Fibroblast of mammary gland (primary cell): ENCODE measurements around the gene BTNL9.

Experiments used
- DNase-seq: peaks from one replicate; pipeline ENCODE4 v3.0.0-alpha.2; 2010; ENCODE audit warnings: low read depth
- H3K4me3 ChIP-seq: 2 replicates; pipeline ENCODE4 v1.5.1; 2011; ENCODE audit warnings: low read depth, mild to moderate bottlenecking, low read length, moderate library complexity; ENCODE audit not compliant: control insufficient read depth
- TF ChIP-seq, protein P1 (sequence below): conservative IDR thresholded peaks from 2 replicates; pipeline ENCODE4 v1.5.1; 2011; ENCODE audit warnings: low read depth, low read length, inconsistent platforms; ENCODE audit not compliant: control insufficient read depth, insufficient read depth

The BTNL9 gene

DNA sequence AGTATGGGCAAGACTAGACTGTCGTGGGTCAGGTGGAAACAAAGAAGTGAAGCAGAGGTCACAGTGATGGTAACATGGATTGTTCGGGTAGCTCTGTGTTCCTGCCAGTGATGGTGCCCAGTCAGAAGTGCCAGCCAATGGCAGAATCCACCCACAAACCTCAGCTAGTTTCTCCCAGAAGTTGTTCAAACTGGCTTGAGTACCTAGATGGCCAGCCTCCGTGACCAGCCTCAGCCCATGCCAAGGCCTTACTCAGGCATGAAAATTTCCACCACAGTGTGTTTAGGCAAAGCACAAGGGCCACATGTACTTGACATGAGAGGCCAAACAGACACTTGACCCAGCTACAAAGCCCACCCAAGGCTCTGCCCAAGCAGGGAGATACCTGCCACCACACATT lies 19.4 kb upstream of the BTNL9 start:
- no peak for DNase-seq
- TF ChIP-seq, protein P1, sequence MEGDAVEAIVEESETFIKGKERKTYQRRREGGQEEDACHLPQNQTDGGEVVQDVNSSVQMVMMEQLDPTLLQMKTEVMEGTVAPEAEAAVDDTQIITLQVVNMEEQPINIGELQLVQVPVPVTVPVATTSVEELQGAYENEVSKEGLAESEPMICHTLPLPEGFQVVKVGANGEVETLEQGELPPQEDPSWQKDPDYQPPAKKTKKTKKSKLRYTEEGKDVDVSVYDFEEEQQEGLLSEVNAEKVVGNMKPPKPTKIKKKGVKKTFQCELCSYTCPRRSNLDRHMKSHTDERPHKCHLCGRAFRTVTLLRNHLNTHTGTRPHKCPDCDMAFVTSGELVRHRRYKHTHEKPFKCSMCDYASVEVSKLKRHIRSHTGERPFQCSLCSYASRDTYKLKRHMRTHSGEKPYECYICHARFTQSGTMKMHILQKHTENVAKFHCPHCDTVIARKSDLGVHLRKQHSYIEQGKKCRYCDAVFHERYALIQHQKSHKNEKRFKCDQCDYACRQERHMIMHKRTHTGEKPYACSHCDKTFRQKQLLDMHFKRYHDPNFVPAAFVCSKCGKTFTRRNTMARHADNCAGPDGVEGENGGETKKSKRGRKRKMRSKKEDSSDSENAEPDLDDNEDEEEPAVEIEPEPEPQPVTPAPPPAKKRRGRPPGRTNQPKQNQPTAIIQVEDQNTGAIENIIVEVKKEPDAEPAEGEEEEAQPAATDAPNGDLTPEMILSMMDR, result no peak

DNA sequence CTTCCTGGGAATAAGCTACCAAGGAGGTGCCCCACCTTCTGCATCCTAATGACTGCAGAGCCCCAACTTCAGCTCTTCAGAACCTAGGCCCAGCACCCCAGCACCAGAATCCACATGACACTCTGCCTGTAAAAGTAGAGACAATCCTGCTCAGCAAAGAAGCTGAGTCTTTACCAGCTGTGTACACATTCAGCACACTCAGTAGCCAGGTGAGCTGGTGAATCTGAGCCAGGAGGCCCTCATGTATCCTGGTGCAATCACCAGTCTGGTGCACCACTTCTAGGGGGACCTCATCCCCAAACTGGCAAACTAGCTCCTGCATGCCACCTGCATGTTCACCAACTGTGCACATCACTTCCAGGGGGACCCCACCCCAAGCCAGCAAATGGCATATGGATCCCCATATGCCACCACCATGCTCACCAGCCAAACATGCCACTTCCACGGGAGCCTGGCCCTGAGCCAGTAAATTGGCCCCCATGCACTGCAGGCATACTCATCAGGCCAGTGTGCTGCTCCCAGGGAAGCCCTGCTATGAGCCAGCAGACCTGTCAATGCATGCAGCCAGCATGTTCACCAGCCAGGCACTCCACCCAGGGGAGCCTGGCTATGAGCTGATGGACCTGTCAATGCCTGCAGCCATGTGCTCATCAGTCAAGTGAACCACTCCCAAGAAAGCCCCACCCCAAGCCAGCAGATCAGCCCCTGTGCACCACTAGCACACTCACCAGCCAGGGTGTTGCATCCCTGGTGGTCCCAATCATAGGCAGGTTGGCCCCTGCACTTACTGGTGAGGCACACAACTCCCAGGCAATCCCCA lies 15.6 kb upstream of the BTNL9 start:
- no peak overlapping the region for H3K4me3 ChIP-seq
- DNase-seq, result no peak
- TF ChIP-seq, protein P1, result no peak

More for the DNA sequence above, 19.4 kb upstream of the BTNL9 start:
- no peak overlapping the region for H3K4me3 ChIP-seq

DNA sequence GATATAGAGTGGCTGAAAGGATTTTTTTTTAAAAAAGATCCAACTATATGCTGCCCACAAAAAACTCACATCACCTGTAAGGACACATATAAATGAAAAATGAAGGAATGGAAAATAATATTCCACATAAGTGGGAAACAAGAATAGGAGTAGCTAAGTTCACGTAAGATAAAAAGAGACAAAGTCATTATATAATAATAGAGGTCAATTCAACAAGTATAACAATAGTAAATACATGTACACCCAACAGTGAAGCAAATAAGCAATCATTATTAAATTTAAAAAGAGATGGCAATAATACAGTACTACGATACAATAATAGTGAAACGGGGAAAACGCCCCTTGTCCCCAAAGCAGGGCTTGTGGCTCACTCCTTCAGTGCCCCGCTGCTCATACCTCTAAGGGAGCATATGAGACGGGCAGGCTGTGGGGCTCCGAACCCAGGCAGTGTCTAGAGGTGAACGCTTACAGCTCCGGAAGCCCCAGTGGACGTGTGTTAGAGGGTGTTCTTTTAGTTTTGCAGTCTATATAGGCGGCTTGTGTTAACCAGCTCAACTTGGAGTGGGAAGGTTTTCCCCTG lies 12.5 kb upstream of the BTNL9 start:
- DNase-seq, result no peak
- H3K4me3 ChIP-seq, result no peak overlapping the region
- TF ChIP-seq, protein P1, result no peak

DNA sequence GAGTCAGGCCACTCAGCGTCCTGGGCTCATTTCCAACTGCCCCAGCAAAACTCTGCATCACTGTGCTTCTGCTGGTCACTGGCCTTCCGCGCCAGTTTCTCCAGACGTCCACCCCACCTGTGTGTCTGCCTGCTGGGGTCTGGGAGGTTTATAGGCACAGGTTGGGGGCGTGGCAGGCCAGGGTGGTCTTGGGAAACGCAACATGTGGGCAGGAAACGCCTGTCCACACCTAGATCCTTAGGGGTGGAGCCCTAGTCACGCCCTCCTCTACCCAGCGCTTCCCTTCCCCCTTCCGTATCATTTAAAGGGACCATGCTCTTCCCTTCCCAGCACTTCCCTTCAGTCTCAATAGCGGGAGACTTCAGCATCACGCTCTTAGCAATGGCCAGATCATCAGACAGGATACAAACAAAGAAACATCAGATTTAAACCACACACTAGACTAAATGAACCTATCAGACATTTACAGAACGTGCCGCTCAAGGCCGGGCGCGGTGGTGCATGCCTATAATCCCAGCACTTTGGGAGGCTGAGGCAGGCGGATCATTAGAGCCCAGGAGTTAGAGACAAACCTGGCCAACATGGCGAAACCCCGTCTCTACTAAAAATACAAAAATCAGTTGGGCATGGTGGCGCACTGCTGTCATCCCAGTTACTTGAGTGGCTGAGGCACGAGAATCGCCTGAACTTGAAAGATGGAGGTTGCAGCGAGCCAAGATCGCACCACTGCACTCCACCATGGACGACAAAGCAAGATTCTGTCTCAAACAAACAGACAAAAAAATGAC lies 11.8 kb upstream of the BTNL9 start:
- TF ChIP-seq, protein P1, result no peak
- no peak for DNase-seq

DNA sequence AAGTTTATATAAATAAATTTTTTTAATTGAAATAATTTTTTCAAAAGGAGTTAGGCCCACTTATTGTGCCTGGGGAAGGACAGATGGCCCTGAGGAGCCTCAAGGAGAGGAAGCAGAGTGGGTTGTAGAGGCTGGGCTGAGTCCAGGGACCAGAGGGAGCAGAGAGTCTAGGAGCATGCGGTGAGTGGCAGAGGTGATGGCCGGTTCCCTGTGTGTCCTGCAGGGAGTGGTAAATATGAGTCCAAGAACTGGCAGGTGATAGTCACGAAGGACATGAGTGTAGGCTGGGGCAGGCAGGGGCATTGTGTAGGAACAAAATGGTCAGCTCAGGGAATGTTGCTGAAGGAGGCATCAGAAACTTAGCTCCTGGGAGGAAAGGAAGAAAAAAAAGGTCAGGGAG lies 8.3 kb upstream of the BTNL9 start:
- TF ChIP-seq, protein P1, result no peak
- no peak overlapping the region for H3K4me3 ChIP-seq
- no peak for DNase-seq

More for the DNA sequence above, 11.8 kb upstream of the BTNL9 start:
- H3K4me3 ChIP-seq, result no peak overlapping the region

DNA sequence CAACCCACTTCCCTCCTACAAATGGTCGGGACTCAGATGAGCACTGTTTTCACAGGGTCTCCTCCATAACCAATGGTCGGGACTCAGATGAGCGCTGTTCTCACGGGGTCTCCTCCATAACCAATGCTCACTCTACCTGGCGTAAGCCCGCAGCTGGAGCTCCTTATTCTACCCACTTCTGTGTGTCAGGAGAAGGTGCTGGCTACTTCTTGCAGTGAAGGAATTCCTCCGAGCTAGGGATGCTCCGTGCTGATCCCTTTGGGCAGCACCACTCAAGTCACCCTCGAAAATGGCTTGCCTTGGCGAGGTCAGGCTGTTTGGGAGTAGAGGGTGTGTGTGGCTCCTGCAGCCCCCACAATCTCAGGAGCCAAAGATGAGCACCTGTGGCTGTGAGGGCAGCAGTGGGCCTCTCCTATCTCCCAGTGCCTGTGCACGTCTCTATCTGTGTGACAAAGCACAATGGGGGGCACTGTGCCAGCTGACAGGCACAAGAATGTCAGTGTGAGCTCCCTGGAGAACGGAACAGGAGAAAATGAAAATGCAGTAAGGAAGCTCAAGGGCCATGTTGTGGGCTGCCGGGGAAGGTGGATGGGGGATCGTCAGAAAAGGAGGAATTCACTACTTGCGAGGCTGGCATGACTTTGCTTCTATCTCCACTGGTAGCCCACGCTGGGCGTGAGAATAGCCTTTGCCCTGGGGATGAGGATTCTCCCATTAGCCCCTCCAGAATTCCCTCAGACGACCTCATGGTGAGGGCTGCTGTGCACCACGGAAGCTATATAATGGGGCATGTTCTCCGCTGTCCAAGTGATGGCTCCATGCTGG lies 3.9 kb upstream of the BTNL9 start:
- TF ChIP-seq, protein P1, result no peak
- DNase-seq, result no peak
- no peak overlapping the region for H3K4me3 ChIP-seq
